HepG2 (cell line): ENCODE measurements around the gene CTU1. TPM values are rescaled to one million over a fixed set of nuclear protein-coding genes. Genes with fewer than 3 reads are reported as not detected.

Experiments
- ARNT ChIP-seq: fragments of 450-650 bp; IDR thresholded peaks from 2 replicates; pipeline ENCODE4 v1.6.1; 2017
- ETV6 ChIP-seq: sonication (generic); formaldehyde crosslinking; conservative IDR thresholded peaks from 2 replicates; pipeline ENCODE4 v1.4.0; 2020; ENCODE audit warnings: missing genetic modification reagents
- FOXM1 ChIP-seq: sonication (generic); formaldehyde crosslinking; IDR thresholded peaks from 2 replicates; pipeline ENCODE4 v1.5.0; 2020; ENCODE audit warnings: missing genetic modification reagents
- GATAD1 ChIP-seq: IDR thresholded peaks from 2 replicates; pipeline ENCODE4 v1.6.1; 2016; ENCODE audit warnings: missing genetic modification reagents, missing compliant biosample characterization
- HNRNPUL1 ChIP-seq: fragments of 200-400 bp; formaldehyde crosslinking; IDR thresholded peaks from 2 replicates; pipeline ENCODE4 v1.6.1; 2017; ENCODE audit warnings: low read depth, mild to moderate bottlenecking, low read length, moderate library complexity
- MED8 ChIP-seq: sonication (generic); formaldehyde crosslinking; IDR thresholded peaks from 2 replicates; pipeline ENCODE4 v1.8.1; 2023; ENCODE audit warnings: mild to moderate bottlenecking, missing genetic modification reagents; ENCODE audit not compliant: insufficient replicate concordance
- RORA ChIP-seq: sonication (generic); formaldehyde crosslinking; IDR thresholded peaks from 2 replicates; pipeline ENCODE4 v1.5.0; 2020; ENCODE audit warnings: mild to moderate bottlenecking, missing genetic modification reagents, moderate library complexity
- STAT5B ChIP-seq: sonication (generic); formaldehyde crosslinking; IDR thresholded peaks from 2 replicates; pipeline ENCODE4 v1.4.0; 2020; ENCODE audit warnings: missing genetic modification reagents
- ZNF235 ChIP-seq: sonication (generic); formaldehyde crosslinking; IDR thresholded peaks from 2 replicates; pipeline ENCODE4 v1.8.1; 2023; ENCODE audit warnings: mild to moderate bottlenecking, missing genetic modification reagents, borderline replicate concordance
- ZNF382 ChIP-seq: sonication (generic); formaldehyde crosslinking; IDR thresholded peaks from 2 replicates; pipeline ENCODE4 v1.5.0; 2020; ENCODE audit warnings: missing genetic modification reagents, mild to moderate bottlenecking, borderline replicate concordance
- ZNF496 ChIP-seq: sonication (generic); formaldehyde crosslinking; IDR thresholded peaks from 2 replicates; pipeline ENCODE4 v1.8.1; 2023; ENCODE audit warnings: mild to moderate bottlenecking, moderate library complexity, missing genetic modification reagents; ENCODE audit not compliant: insufficient replicate concordance
- ZNF549 ChIP-seq: sonication (generic); formaldehyde crosslinking; IDR thresholded peaks from 2 replicates; pipeline ENCODE4 v1.5.0; 2020; ENCODE audit warnings: missing genetic modification reagents
- ZNF558 ChIP-seq: sonication (generic); formaldehyde crosslinking; IDR thresholded peaks from 2 replicates; pipeline ENCODE4 v1.9.0; 2022; ENCODE audit warnings: mild to moderate bottlenecking, missing genetic modification reagents, borderline replicate concordance
- polyA plus RNA-seq, 8 experiments: library from polyadenylated mRNA; depleted of rRNA in 3 of 8; stranded (reverse) in 7 of 8; unstranded in 1 of 8; fragments of >200 nt; fragmentation: Illumina TruSeq in 4 of 8; extraction: Trizol in 4 of 8; gene quantifications; 2 replicates each; pipeline versions ENCODE4 v1.2.1 to v1.2.3, GENCODE V29; 2011 to 2016; ENCODE audit warnings: low read depth in 4 of 8, missing spikeins in 1 of 8, mixed read lengths in 1 of 8; ENCODE audit not compliant: insufficient read depth in 1 of 8
- total RNA-seq, 5 experiments: library from RNA; depleted of rRNA; stranded (reverse); fragments of >200 nt; fragmentation: Illumina TruSeq; extraction: Trizol; gene quantifications; 2 replicates each; pipeline ENCODE4 v1.2.3, GENCODE V29; 2016; ENCODE audit warnings: low read depth in 1 of 5
- TF ChIP-seq, protein P1 (sequence below), 2 experiments: sonication (generic) in 1 of 2; formaldehyde crosslinking in 1 of 2; IDR thresholded peaks; 2 replicates each; pipeline versions ENCODE4 v1.4.0 to v1.6.1; 2016 to 2020; ENCODE audit warnings: borderline replicate concordance in 1 of 2, low read depth in 1 of 2, mild to moderate bottlenecking in 1 of 2, missing genetic modification reagents in 1 of 2
- TF ChIP-seq, protein P2 (sequence below): sonication (generic); formaldehyde crosslinking; IDR thresholded peaks from 2 replicates; pipeline ENCODE4 v1.4.0; 2020; ENCODE audit warnings: missing genetic modification reagents
- TF ChIP-seq, protein P3 (sequence below): sonication (generic); formaldehyde crosslinking; IDR thresholded peaks from 2 replicates; pipeline ENCODE4 v1.4.0; 2020; ENCODE audit warnings: mild to moderate bottlenecking, missing genetic modification reagents, borderline replicate concordance
- TF ChIP-seq, protein P4 (sequence below): sonication (generic); formaldehyde crosslinking; IDR thresholded peaks from 2 replicates; pipeline ENCODE4 v1.5.0; 2020; ENCODE audit warnings: mild to moderate bottlenecking, missing genetic modification reagents

Gene CTU1
- total and polyA plus RNA-seq, 2 of the 13 experiments (the other 11 are each of a cell fraction or from before 2014, with no cell fraction given) = 1.9 to 2.9 TPM

DNA sequence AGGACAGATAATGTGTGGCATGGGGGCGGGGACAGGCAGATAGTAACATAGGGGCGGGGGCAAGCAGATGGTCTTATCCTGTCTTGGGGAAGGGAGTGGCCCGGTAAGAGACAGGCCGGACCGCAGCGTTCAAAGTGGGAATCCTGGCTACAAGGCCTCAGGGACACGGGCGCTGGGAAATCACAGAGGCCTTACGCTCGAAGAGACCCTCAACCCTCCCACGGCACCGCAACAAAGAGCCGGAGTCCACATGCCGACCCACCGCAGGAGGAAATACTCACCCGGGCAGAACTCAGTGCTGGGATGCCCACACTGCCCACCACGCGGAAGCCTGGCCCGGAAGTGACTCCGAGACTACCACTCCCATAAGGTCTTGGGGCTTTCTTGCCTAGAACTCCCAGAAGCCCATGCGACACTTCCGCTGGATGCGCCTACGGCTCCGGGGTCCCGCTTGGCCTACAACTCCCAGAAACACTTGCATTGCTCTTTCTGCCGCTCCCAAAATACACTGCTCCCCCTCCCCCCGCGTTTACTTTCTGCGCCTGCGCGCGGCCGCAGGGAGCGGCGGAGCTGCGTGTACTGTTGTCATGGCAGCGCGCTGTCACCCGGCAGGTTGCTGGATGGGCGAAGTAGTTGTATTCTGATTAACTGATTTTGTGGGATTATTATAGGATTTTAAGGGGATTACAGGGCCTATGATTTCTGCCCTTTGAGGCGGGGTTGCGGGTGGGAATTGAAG, at the start of gene CTU1 (continued):
- no peak for TF ChIP-seq HNRNPUL1
- TF ChIP-seq ARNT = no peak
- no peak for TF ChIP-seq ETV6 (CRISPR knock-in tag)
- TF ChIP-seq, protein P1, sequence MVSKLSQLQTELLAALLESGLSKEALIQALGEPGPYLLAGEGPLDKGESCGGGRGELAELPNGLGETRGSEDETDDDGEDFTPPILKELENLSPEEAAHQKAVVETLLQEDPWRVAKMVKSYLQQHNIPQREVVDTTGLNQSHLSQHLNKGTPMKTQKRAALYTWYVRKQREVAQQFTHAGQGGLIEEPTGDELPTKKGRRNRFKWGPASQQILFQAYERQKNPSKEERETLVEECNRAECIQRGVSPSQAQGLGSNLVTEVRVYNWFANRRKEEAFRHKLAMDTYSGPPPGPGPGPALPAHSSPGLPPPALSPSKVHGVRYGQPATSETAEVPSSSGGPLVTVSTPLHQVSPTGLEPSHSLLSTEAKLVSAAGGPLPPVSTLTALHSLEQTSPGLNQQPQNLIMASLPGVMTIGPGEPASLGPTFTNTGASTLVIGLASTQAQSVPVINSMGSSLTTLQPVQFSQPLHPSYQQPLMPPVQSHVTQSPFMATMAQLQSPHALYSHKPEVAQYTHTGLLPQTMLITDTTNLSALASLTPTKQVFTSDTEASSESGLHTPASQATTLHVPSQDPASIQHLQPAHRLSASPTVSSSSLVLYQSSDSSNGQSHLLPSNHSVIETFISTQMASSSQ (IDR thresholded peaks at IDR 0.05; ENCODE audit: low read depth) = no peak
- TF ChIP-seq, protein P1 (CRISPR knock-in tag; IDR thresholded peaks at IDR 0.05; ENCODE audit: borderline replicate concordance) = no peak
- no peak for TF ChIP-seq RORA (CRISPR knock-in tag)
- peak; percentile 88 for TF ChIP-seq GATAD1
- TF ChIP-seq ZNF235 (CRISPR knock-in tag) = no peak
- no peak for TF ChIP-seq ZNF558 (CRISPR knock-in tag)
- TF ChIP-seq, protein P2, sequence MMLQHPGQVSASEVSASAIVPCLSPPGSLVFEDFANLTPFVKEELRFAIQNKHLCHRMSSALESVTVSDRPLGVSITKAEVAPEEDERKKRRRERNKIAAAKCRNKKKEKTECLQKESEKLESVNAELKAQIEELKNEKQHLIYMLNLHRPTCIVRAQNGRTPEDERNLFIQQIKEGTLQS = peak; percentile 31; the same call in 1 of the 2 replicates
- TF ChIP-seq FOXM1 (CRISPR knock-in tag) = no peak
- TF ChIP-seq, protein P3, sequence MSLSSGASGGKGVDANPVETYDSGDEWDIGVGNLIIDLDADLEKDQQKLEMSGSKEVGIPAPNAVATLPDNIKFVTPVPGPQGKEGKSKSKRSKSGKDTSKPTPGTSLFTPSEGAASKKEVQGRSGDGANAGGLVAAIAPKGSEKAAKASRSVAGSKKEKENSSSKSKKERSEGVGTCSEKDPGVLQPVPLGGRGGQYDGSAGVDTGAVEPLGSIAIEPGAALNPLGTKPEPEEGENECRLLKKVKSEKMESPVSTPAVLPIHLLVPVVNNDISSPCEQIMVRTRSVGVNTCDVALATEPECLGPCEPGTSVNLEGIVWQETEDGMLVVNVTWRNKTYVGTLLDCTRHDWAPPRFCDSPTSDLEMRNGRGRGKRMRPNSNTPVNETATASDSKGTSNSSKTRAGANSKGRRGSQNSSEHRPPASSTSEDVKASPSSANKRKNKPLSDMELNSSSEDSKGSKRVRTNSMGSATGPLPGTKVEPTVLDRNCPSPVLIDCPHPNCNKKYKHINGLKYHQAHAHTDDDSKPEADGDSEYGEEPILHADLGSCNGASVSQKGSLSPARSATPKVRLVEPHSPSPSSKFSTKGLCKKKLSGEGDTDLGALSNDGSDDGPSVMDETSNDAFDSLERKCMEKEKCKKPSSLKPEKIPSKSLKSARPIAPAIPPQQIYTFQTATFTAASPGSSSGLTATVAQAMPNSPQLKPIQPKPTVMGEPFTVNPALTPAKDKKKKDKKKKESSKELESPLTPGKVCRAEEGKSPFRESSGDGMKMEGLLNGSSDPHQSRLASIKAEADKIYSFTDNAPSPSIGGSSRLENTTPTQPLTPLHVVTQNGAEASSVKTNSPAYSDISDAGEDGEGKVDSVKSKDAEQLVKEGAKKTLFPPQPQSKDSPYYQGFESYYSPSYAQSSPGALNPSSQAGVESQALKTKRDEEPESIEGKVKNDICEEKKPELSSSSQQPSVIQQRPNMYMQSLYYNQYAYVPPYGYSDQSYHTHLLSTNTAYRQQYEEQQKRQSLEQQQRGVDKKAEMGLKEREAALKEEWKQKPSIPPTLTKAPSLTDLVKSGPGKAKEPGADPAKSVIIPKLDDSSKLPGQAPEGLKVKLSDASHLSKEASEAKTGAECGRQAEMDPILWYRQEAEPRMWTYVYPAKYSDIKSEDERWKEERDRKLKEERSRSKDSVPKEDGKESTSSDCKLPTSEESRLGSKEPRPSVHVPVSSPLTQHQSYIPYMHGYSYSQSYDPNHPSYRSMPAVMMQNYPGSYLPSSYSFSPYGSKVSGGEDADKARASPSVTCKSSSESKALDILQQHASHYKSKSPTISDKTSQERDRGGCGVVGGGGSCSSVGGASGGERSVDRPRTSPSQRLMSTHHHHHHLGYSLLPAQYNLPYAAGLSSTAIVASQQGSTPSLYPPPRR = no peak
- no peak for TF ChIP-seq ZNF382 (CRISPR knock-in tag)
- TF ChIP-seq, protein P4, sequence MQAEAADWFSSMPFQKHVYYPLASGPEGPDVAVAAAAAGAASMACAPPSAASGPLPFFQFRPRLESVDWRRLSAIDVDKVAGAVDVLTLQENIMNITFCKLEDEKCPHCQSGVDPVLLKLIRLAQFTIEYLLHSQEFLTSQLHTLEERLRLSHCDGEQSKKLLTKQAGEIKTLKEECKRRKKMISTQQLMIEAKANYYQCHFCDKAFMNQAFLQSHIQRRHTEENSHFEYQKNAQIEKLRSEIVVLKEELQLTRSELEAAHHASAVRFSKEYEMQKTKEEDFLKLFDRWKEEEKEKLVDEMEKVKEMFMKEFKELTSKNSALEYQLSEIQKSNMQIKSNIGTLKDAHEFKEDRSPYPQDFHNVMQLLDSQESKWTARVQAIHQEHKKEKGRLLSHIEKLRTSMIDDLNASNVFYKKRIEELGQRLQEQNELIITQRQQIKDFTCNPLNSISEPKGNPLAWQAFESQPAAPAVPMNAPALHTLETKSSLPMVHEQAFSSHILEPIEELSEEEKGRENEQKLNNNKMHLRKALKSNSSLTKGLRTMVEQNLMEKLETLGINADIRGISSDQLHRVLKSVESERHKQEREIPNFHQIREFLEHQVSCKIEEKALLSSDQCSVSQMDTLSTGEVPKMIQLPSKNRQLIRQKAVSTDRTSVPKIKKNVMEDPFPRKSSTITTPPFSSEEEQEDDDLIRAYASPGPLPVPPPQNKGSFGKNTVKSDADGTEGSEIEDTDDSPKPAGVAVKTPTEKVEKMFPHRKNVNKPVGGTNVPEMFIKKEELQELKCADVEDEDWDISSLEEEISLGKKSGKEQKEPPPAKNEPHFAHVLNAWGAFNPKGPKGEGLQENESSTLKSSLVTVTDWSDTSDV = no peak
- no peak for TF ChIP-seq ZNF549
- TF ChIP-seq MED8 (CRISPR knock-in tag) = no peak
- no peak for TF ChIP-seq ZNF496 (CRISPR knock-in tag)
- no peak for TF ChIP-seq STAT5B (CRISPR knock-in tag)
